ENCODE results near the gene GRIK3.

Gene GRIK3

GRCh38 chr1:37040261-37040660 is 5.9 kb upstream of the GRIK3 start:
- H2AFZ ChIP-seq (ENCODE audit: low read length): no peak overlapping the region

GRCh38 chr1:37038227-37039093 is 4.1 kb upstream of the GRIK3 start:
- Histone ChIP-seq H3K4me3 (ENCODE audit: low read length, poor library complexity, severe bottlenecking) (no peak overlapping the region), H3K4me1 (ENCODE audit: insufficient read depth, low read length, poor library complexity, severe bottlenecking) (no peaks in the 10 kb centered on the region), H3K9ac (ENCODE audit: low read depth, low read length, poor library complexity, severe bottlenecking) (no peak overlapping the region), H3F3A (ENCODE audit: low read depth) (no peaks in the 10 kb centered on the region), H3K36me3 (ENCODE audit: insufficient read depth, low read length) (no peaks in the 10 kb centered on the region), H3K9me2 (replicated peaks; ENCODE audit: low read depth, low read length) (no peaks in the 10 kb centered on the region), H2AFZ (ENCODE audit: low read length) (no peak overlapping the region), H3K79me2 (ENCODE audit: insufficient read depth, low read length) (no peaks in the 10 kb centered on the region), H3K27me3 (ENCODE audit: insufficient read depth, low read length, poor library complexity, severe bottlenecking) (no peaks in the 10 kb centered on the region), H3K4me2 (ENCODE audit: low read depth, low read length, poor library complexity, severe bottlenecking) (no peak overlapping the region), H3K9me3 (ENCODE audit: insufficient read depth, low read depth, low read length) (no peaks in the 10 kb centered on the region), H4K20me1 (ENCODE audit: insufficient read depth, low read length, poor library complexity, severe bottlenecking) (no peaks in the 10 kb centered on the region)
- TF ChIP-seq CTCF (conservative IDR thresholded peaks at IDR 0.05; ENCODE audit: low read length) (0 out of 2 replicates have a peak, but pooled peaks have one; percentile 8), EZH2phosphoT487 (IDR thresholded peaks at IDR 0.05; ENCODE audit: borderline replicate concordance) (no peak)

More at GRCh38 chr1:37040261-37040660, 5.9 kb upstream of the GRIK3 start:
- Histone ChIP-seq H3K9ac (ENCODE audit: low read depth, low read length, poor library complexity, severe bottlenecking) (no peak overlapping the region), H4K20me1 (ENCODE audit: insufficient read depth, low read length, poor library complexity, severe bottlenecking) (no peaks in the 10 kb centered on the region), H3K4me2 (ENCODE audit: low read depth, low read length, poor library complexity, severe bottlenecking) (no peak overlapping the region), H3K9me3 (ENCODE audit: insufficient read depth, low read depth, low read length) (no peaks in the 10 kb centered on the region), H3K4me3 (ENCODE audit: low read length, poor library complexity, severe bottlenecking) (no peak overlapping the region), H3K4me1 (ENCODE audit: insufficient read depth, low read length, poor library complexity, severe bottlenecking) (no peaks in the 10 kb centered on the region), H3F3A (ENCODE audit: low read depth) (no peaks in the 10 kb centered on the region), H3K79me2 (ENCODE audit: insufficient read depth, low read length) (no peaks in the 10 kb centered on the region), H3K36me3 (ENCODE audit: insufficient read depth, low read length) (no peaks in the 10 kb centered on the region), H3K9me2 (replicated peaks; ENCODE audit: low read depth, low read length) (no peaks in the 10 kb centered on the region), H3K27me3 (ENCODE audit: insufficient read depth, low read length, poor library complexity, severe bottlenecking) (no peaks in the 10 kb centered on the region)
- TF ChIP-seq EZH2phosphoT487 (IDR thresholded peaks at IDR 0.05; ENCODE audit: borderline replicate concordance) (no peak), CTCF (conservative IDR thresholded peaks at IDR 0.05; ENCODE audit: low read length) (no peak)

- Histone ChIP-seq H3K9ac (ENCODE audit: low read depth, low read length, poor library complexity, severe bottlenecking) (no peak overlapping the region), H3K4me1 (ENCODE audit: insufficient read depth, low read length, poor library complexity, severe bottlenecking) (no peaks in the 10 kb centered on the region), H3F3A (ENCODE audit: low read depth) (no peaks in the 10 kb centered on the region), H3K36me3 (ENCODE audit: insufficient read depth, low read length) (no peaks in the 10 kb centered on the region), H4K20me1 (ENCODE audit: insufficient read depth, low read length, poor library complexity, severe bottlenecking) (no peaks in the 10 kb centered on the region), H2AFZ (ENCODE audit: low read length) (no peak overlapping the region), H3K4me3 (ENCODE audit: low read length, poor library complexity, severe bottlenecking) (no peak overlapping the region), H3K9me3 (ENCODE audit: insufficient read depth, low read depth, low read length) (no peaks in the 10 kb centered on the region), H3K79me2 (ENCODE audit: insufficient read depth, low read length) (no peaks in the 10 kb centered on the region), H3K27me3 (ENCODE audit: insufficient read depth, low read length, poor library complexity, severe bottlenecking) (no peaks in the 10 kb centered on the region), H3K4me2 (ENCODE audit: low read depth, low read length, poor library complexity, severe bottlenecking) (no peak overlapping the region), H3K9me2 (replicated peaks; ENCODE audit: low read depth, low read length) (no peaks in the 10 kb centered on the region)
- TF ChIP-seq EZH2phosphoT487 (IDR thresholded peaks at IDR 0.05; ENCODE audit: borderline replicate concordance) (no peak), CTCF (conservative IDR thresholded peaks at IDR 0.05; ENCODE audit: low read length) (no peak)
These were observed 3.4 kb upstream of the GRIK3 start for GRCh38 chr1:37037690-37038089.

Measured in Loucy (cell line).